IgD-negative memory B cell (primary cell): ENCODE results near the gene PPP1R13B. TPM values are rescaled to one million over a fixed set of nuclear protein-coding genes. Genes with fewer than 3 reads are reported as not detected.
A peak's percentile ranks its signal among the peaks of the same experiment; 100 is the strongest.

Experiments used
- H3K27ac Mint-ChIP-seq, 3 donors: one replicate each; pipeline ENCODE4 v1.8.0; 2020 to 2022; ENCODE audit warnings: mild to moderate bottlenecking in 3 of 3, mixed read lengths in 3 of 3, moderate library complexity in 1 of 3
- H3K27me3 Mint-ChIP-seq: one replicate; pipeline ENCODE4 v1.8.0; 2021; ENCODE audit warnings: mixed read lengths
- H3K36me3 Mint-ChIP-seq: one replicate; pipeline ENCODE4 v1.8.0; 2020; ENCODE audit warnings: mild to moderate bottlenecking, mixed read lengths
- H3K4me1 Mint-ChIP-seq, 3 donors: one replicate each; pipeline ENCODE4 v1.8.0; 2020 to 2022; ENCODE audit warnings: mixed read lengths in 3 of 3, mild to moderate bottlenecking in 1 of 3
- H3K4me3 Mint-ChIP-seq, 4 donors: one replicate each; pipeline ENCODE4 v1.8.0; 2020 to 2022; ENCODE audit warnings: mild to moderate bottlenecking in 4 of 4, mixed read lengths in 4 of 4, moderate library complexity in 3 of 4
- H3K9me3 Mint-ChIP-seq, 3 donors: one replicate each; pipeline ENCODE4 v1.8.0; 2020 to 2021; ENCODE audit warnings: mixed read lengths in 3 of 3, mild to moderate bottlenecking in 1 of 3
- polyA plus RNA-seq: library from polyadenylated mRNA; unstranded; fragments of 300-500 nt; fragmentation: Illumina TruSeq; gene quantifications from one replicate; pipeline ENCODE4 v1.2.3, GENCODE V29; 2021

PPP1R13B gene
- polyA plus RNA-seq, 1 donor from 2014 or later, result 1.8 TPM

GRCh38 chr14:103772078-103772712 is 75.2 kb downstream of the PPP1R13B start:
- Mint-ChIP-seq H3K27ac (no peak overlapping the region), H3K36me3 (peaks cover 22% of the 10 kb centered on the region), H3K27me3 (no peaks in the 10 kb centered on the region), H3K4me3 (no peak overlapping the region), H3K4me1 (peaks cover 0 to under 1% (median 0%) of the 10 kb centered on the region in 3 donors), H3K9me3 (no peaks in the 10 kb centered on the region)

- H3K4me3 Mint-ChIP-seq, result no peak overlapping the region
- no peaks in the 10 kb centered on the region for H3K27me3 Mint-ChIP-seq
- no peaks in the 10 kb centered on the region for H3K9me3 Mint-ChIP-seq
- H3K4me1 Mint-ChIP-seq, result no peaks in the 10 kb centered on the region
- H3K36me3 Mint-ChIP-seq, result peaks cover 20% of the 10 kb centered on the region
- H3K27ac Mint-ChIP-seq, result peak overlapping the region in 1 of 3 donors; percentile 41
Measured at GRCh38 chr14:103770902-103771301, 76.5 kb downstream of the PPP1R13B start.

- peaks cover 20% of the 10 kb centered on the region for H3K36me3 Mint-ChIP-seq
- H3K4me1 Mint-ChIP-seq, result no peaks in the 10 kb centered on the region
- H3K9me3 Mint-ChIP-seq, result peaks cover 0 to 1% (median 0%) of the 10 kb centered on the region in 3 donors
- no peak overlapping the region for H3K4me3 Mint-ChIP-seq
- no peaks in the 10 kb centered on the region for H3K27me3 Mint-ChIP-seq
- peak overlapping the region in 1 of 3 donors; percentile 41 for H3K27ac Mint-ChIP-seq
Measured at GRCh38 chr14:103770500-103770899, 76.9 kb downstream of the PPP1R13B start.

- Mint-ChIP-seq H3K9me3 (peaks cover 0 to 4% (median 0%) of the 10 kb centered on the region in 3 donors), H3K4me3 (no peak overlapping the region), H3K36me3 (peaks cover 13% of the 10 kb centered on the region), H3K27me3 (peaks cover 1% of the 10 kb centered on the region), H3K4me1 (peaks cover 6 to 9% (median 7%) of the 10 kb centered on the region in 3 donors), H3K27ac (no peak overlapping the region)
Measured at GRCh38 chr14:103767336-103767894, 80.0 kb downstream of the PPP1R13B start.

- Mint-ChIP-seq H3K36me3 (peaks cover 6% of the 10 kb centered on the region), H3K4me3 (peak overlapping the region in 1 of 4 donors; percentile 67), H3K4me1 (peaks cover 7 to 10% (median 9%) of the 10 kb centered on the region in 3 donors), H3K9me3 (peaks cover 0 to 4% (median 0%) of the 10 kb centered on the region in 3 donors), H3K27ac (no peak overlapping the region), H3K27me3 (peaks cover 1% of the 10 kb centered on the region)
Measured at GRCh38 chr14:103765526-103765925, 81.8 kb downstream of the PPP1R13B start.

GRCh38 chr14:103763730-103764488 is 83.5 kb downstream of the PPP1R13B start:
- Mint-ChIP-seq H3K27ac (no peak overlapping the region), H3K4me3 (peak overlapping the region in 1 of 4 donors; percentile 49), H3K4me1 (peaks cover 7 to 10% (median 9%) of the 10 kb centered on the region in 3 donors), H3K27me3 (peaks cover 1% of the 10 kb centered on the region), H3K9me3 (peaks cover 0 to 4% (median 0%) of the 10 kb centered on the region in 3 donors), H3K36me3 (peaks cover 6% of the 10 kb centered on the region)

GRCh38 chr14:103762541-103762940 is 84.8 kb downstream of the PPP1R13B start:
- Mint-ChIP-seq H3K27me3 (peaks cover 1% of the 10 kb centered on the region), H3K9me3 (peaks cover 0 to 4% (median 0%) of the 10 kb centered on the region in 3 donors), H3K36me3 (peaks cover 6% of the 10 kb centered on the region), H3K27ac (no peak overlapping the region), H3K4me1 (peaks cover 7 to 10% (median 9%) of the 10 kb centered on the region in 3 donors), H3K4me3 (no peak overlapping the region)

- Mint-ChIP-seq H3K36me3 (peaks cover 6% of the 10 kb centered on the region), H3K4me1 (peaks cover 7 to 10% (median 9%) of the 10 kb centered on the region in 3 donors), H3K9me3 (peaks cover 0 to 4% (median 0%) of the 10 kb centered on the region in 3 donors), H3K27me3 (peaks cover 1% of the 10 kb centered on the region), H3K4me3 (no peak overlapping the region), H3K27ac (no peak overlapping the region)
Measured at GRCh38 chr14:103762036-103762435, 85.3 kb downstream of the PPP1R13B start.

GRCh38 chr14:103758059-103758776 is 89.2 kb downstream of the PPP1R13B start:
- H3K9me3 Mint-ChIP-seq, result no peaks in the 10 kb centered on the region
- peaks cover 0 to 5% (median 3%) of the 10 kb centered on the region in 3 donors for H3K4me1 Mint-ChIP-seq
- no peaks in the 10 kb centered on the region for H3K27me3 Mint-ChIP-seq
- no peak overlapping the region for H3K4me3 Mint-ChIP-seq
- peaks cover 2% of the 10 kb centered on the region for H3K36me3 Mint-ChIP-seq
- no peak overlapping the region for H3K27ac Mint-ChIP-seq

- Mint-ChIP-seq H3K9me3 (no peaks in the 10 kb centered on the region), H3K27ac (no peak overlapping the region), H3K4me1 (no peaks in the 10 kb centered on the region), H3K36me3 (no peaks in the 10 kb centered on the region), H3K4me3 (no peak overlapping the region), H3K27me3 (no peaks in the 10 kb centered on the region)
Measured at GRCh38 chr14:103755060-103755459, 92.3 kb downstream of the PPP1R13B start.

- Mint-ChIP-seq H3K27me3 (no peaks in the 10 kb centered on the region), H3K4me1 (no peaks in the 10 kb centered on the region), H3K9me3 (no peaks in the 10 kb centered on the region), H3K4me3 (no peak overlapping the region), H3K36me3 (no peaks in the 10 kb centered on the region), H3K27ac (no peak overlapping the region)
Measured at GRCh38 chr14:103753774-103754173, 93.6 kb downstream of the PPP1R13B start.

- H3K36me3 Mint-ChIP-seq, result no peaks in the 10 kb centered on the region
- no peak overlapping the region for H3K4me3 Mint-ChIP-seq
- H3K9me3 Mint-ChIP-seq, result no peaks in the 10 kb centered on the region
- H3K4me1 Mint-ChIP-seq, result no peaks in the 10 kb centered on the region
- no peaks in the 10 kb centered on the region for H3K27me3 Mint-ChIP-seq
- no peak overlapping the region for H3K27ac Mint-ChIP-seq
Measured at GRCh38 chr14:103749860-103750259, 97.5 kb downstream of the PPP1R13B start.

- Mint-ChIP-seq H3K4me1 (no peaks in the 10 kb centered on the region), H3K27me3 (no peaks in the 10 kb centered on the region), H3K27ac (peak overlapping the region in 1 of 3 donors; percentile 88), H3K9me3 (no peaks in the 10 kb centered on the region), H3K4me3 (no peak overlapping the region), H3K36me3 (no peaks in the 10 kb centered on the region)
Measured at GRCh38 chr14:103749452-103749851, 97.9 kb downstream of the PPP1R13B start.

GRCh38 chr14:103748534-103748857 is 98.9 kb downstream of the PPP1R13B start:
- Mint-ChIP-seq H3K4me3 (no peak overlapping the region), H3K27ac (no peak overlapping the region)

GRCh38 chr14:103746701-103747100 is 100.7 kb downstream of the PPP1R13B start:
- peaks cover 2% of the 10 kb centered on the region for H3K36me3 Mint-ChIP-seq
- no peak overlapping the region for H3K27ac Mint-ChIP-seq
- H3K27me3 Mint-ChIP-seq, result no peaks in the 10 kb centered on the region
- no peaks in the 10 kb centered on the region for H3K4me1 Mint-ChIP-seq
- H3K4me3 Mint-ChIP-seq, result no peak overlapping the region
- H3K9me3 Mint-ChIP-seq, result no peaks in the 10 kb centered on the region

More at GRCh38 chr14:103748534-103748857, 98.9 kb downstream of the PPP1R13B start:
- Mint-ChIP-seq H3K27me3 (no peaks in the 10 kb centered on the region), H3K36me3 (no peaks in the 10 kb centered on the region), H3K4me1 (no peaks in the 10 kb centered on the region), H3K9me3 (no peaks in the 10 kb centered on the region)
